ENCODE measurements around the gene WDR73. TPM values are rescaled to one million over a fixed set of nuclear protein-coding genes. Genes with fewer than 3 reads are reported as not detected.
A peak's percentile ranks its signal among the peaks of the same experiment; 100 is the strongest.

Gene WDR73
- total RNA-seq, 1 donor from 2014 or later, result 20.5 TPM

- DNase-seq (ENCODE audit: low read depth), result no peak
- TF ChIP-seq, protein P1, sequence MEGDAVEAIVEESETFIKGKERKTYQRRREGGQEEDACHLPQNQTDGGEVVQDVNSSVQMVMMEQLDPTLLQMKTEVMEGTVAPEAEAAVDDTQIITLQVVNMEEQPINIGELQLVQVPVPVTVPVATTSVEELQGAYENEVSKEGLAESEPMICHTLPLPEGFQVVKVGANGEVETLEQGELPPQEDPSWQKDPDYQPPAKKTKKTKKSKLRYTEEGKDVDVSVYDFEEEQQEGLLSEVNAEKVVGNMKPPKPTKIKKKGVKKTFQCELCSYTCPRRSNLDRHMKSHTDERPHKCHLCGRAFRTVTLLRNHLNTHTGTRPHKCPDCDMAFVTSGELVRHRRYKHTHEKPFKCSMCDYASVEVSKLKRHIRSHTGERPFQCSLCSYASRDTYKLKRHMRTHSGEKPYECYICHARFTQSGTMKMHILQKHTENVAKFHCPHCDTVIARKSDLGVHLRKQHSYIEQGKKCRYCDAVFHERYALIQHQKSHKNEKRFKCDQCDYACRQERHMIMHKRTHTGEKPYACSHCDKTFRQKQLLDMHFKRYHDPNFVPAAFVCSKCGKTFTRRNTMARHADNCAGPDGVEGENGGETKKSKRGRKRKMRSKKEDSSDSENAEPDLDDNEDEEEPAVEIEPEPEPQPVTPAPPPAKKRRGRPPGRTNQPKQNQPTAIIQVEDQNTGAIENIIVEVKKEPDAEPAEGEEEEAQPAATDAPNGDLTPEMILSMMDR (conservative IDR thresholded peaks at IDR 0.05; ENCODE audit: low read depth, low read length), result no peak
Observed at GRCh38 chr15:84657748-84658079, 3.6 kb upstream of the WDR73 start.

GRCh38 chr15:84656972-84657371, 2.9 kb upstream of the WDR73 start:
- TF ChIP-seq, protein P1 (conservative IDR thresholded peaks at IDR 0.05; ENCODE audit: low read depth, low read length), result no peak
- DNase-seq (ENCODE audit: low read depth), result no peak
- H3K4me3 ChIP-seq (ENCODE audit: low read depth, low read length), result no peak overlapping the region

More at GRCh38 chr15:84657748-84658079, 3.6 kb upstream of the WDR73 start:
- peak overlapping the region; percentile 55 for H3K4me3 ChIP-seq (ENCODE audit: low read depth, low read length)

GRCh38 chr15:84654689-84655453, 788 bp upstream of the WDR73 start:
- H3K4me3 ChIP-seq (ENCODE audit: low read depth, low read length), result peak overlapping the region; percentile 57
- DNase-seq (ENCODE audit: low read depth), result no peak
- TF ChIP-seq, protein P1 (conservative IDR thresholded peaks at IDR 0.05; ENCODE audit: low read depth, low read length), result peak; percentile 77

GRCh38 chr15:84653584-84653909, 536 bp downstream of the WDR73 start:
- peak overlapping the region; percentile 57 for H3K4me3 ChIP-seq (ENCODE audit: low read depth, low read length)
- TF ChIP-seq, protein P1 (conservative IDR thresholded peaks at IDR 0.05; ENCODE audit: low read depth, low read length), result no peak

GRCh38 chr15:84649706-84650105, 4.4 kb downstream of the WDR73 start:
- H3K4me3 ChIP-seq (ENCODE audit: low read depth, low read length), result no peak overlapping the region
- no peak for DNase-seq (ENCODE audit: low read depth)
- TF ChIP-seq, protein P1 (conservative IDR thresholded peaks at IDR 0.05; ENCODE audit: low read depth, low read length), result no peak

More at GRCh38 chr15:84653584-84653909, 536 bp downstream of the WDR73 start:
- no peak for DNase-seq (ENCODE audit: low read depth)

DNA sequence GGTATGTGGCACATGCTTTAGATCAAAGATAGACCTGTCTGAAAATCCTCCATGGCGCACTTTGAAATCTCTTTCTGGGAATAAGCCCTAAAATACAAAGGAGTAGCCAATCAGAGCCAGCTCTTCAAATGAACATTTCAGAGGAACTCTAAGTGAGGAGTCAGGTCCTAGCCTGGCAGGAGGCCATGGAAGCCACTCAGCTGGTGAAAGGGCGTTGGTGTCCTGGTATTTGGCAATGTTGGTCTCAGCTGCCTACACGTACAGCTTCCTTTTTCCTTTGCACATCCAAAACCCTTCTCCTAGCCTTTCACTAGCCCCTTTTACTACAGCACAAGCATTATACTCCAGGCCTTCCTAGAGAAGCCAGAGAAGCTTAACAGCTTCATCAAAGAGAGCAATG, 5.5 kb downstream of the WDR73 start:
- DNase-seq (ENCODE audit: low read depth), result no peak
- TF ChIP-seq, protein P1 (conservative IDR thresholded peaks at IDR 0.05; ENCODE audit: low read depth, low read length), result no peak

DNA sequence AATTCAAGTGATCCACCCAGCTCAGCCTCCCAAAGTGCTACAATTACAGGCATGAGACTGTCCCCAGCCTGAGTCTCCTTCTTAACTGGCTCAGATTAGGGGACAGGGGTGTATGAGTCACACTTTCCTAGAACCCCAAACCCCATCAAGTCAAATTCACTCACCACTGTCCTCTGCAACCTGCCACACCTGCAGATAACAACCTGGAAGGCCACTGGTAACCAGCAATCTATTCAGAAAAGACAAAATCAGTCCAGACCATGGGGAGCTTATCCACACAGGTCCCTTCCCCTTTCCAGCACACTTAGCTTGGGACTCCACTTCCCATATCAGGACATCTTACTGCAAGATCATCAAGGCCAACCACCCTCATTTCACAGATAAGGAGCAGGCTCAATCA, 6.4 kb downstream of the WDR73 start:
- H3K4me3 ChIP-seq (ENCODE audit: low read depth, low read length), result no peak overlapping the region
- TF ChIP-seq, protein P1 (conservative IDR thresholded peaks at IDR 0.05; ENCODE audit: low read depth, low read length), result no peak
- DNase-seq (ENCODE audit: low read depth), result no peak

More for the DNA sequence above, 5.5 kb downstream of the WDR73 start:
- no peak overlapping the region for H3K4me3 ChIP-seq (ENCODE audit: low read depth, low read length)
